GM19240 (cell line): ENCODE measurements around the gene ZNF862.

Experiments used
- DNase-seq: peaks from one replicate; pipeline ENCODE4 v3.0.0; 2011; ENCODE audit warnings: low spot score; ENCODE audit not compliant: insufficient read length

The ZNF862 gene

DNA sequence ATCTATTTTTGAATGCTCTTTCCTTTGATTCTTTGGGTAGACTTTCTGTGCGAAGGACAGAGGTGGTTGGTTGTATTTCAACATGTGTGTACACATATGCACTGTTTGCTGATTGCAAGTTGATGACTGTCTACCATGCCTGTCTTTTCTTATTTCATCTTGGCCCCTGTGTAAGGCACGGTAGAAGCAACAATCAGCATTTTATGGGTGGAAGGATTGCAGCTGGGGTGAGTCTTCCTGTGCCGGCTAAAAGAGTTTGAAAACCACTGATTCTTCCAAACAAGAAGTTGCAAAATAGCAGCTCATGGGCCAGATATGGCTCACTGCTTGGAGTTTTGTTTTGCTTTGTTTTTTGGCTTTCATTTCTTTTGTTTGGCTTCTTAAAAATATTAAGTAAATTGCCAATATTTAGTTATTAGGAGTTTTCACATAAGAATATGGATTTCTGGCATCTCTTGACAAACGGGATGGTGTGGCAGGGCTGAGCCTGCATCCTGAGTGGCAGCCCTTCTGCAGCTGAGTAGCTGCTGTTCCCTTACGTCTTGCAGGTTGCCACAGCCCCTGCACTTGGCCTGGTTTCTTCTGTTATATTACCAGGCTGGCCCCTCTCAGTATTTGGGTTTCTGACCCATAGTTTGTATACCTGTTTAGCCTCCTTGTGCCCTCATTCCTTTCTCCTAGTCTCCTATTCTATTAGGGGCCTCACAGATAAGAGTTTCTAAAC lies 7.2 kb downstream of the ZNF862 start:
- no peak for DNase-seq

DNA sequence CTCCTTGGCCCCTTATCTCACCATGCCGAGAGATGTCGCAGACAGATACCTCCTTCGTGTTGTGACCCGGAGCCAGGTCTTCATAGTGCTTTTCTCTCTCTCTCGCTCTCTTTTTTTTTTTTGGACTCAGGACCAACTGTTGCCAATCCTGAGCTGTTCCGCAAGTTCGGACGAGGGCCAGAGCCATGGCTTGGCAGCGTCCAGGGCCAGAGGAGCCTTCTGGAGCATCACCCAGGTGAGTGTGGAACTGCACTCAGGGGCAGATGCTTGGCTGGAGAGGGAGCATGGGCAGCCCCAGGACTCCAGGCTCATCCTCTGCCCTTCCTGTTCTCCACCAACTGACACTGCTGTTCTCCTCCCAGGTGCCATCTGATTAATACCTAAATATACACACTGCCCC lies 7.8 kb downstream of the ZNF862 start:
- no peak for DNase-seq

DNA sequence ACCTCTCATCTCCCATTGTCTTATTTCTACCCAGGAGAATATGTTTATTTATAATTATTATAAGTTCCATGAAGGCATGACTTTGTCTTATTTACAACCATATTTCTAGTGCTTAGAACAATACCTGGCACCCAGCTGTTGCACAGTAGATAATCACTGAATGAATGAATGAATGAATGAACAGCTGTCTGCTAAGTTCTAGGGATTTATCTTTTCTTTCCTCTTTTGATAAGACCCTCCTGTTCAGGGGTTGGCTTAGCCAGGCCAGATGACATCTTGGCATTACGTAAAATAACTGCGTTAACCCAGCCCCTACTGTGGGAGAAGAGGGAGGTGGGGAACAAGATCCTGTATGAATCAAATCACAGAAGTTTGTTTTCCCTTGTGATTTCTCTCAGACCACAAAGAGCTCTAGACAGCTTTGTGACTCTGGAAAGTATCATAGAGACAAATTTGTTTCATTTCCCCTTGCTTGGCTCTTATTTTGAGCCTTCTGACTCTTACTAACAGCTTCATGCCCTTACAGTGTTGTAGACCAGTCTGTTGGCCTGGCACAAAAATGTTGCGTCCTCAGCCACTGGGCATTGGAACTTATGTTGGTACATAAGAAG lies 8.4 kb downstream of the ZNF862 start:
- DNase-seq = no peak

DNA sequence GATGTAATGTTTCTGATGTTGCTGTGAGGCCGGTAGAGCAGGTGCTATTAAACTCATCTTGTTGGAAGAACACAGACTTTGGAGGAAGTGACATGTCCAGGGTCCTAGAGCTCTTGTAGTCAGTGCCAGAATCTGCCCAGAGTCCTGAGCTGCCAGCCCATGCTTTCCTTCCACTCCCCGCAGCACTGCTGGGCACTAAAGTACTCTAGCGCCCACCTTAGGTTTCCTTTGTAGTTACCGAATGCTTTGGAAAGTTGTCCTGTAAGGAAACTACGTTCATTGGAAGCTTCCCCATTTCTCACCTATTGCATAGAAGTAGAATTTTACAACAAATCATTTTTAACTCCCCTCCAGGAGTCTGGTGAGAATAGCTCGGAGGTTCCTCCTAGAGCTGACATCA lies 11.0 kb downstream of the ZNF862 start:
- no peak for DNase-seq

DNA sequence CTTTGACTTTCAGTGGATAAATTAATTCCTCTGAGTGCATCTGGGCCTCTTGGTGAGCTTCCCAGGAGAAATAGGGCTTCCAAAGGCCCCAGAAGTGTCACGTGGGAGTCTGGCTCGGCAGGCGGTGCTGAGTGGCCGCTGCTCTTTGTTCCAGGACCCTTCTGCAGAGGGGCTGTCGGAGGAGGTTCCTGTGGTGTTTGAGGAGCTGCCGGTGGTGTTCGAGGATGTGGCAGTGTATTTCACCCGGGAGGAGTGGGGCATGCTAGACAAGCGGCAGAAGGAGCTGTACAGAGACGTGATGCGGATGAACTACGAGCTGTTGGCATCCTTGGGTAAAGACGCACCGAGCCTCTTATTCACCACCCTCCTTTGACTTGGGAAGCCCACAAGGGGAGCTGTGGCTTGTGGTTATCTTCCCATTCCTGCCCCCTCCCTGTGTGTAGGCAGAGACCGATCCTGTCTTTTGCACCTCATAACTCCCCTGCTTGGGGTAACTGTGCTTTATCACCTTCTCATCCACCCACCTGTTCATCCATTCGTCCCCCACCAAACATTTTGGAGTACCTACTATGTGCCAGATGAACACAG lies 11.9 kb downstream of the ZNF862 start:
- no peak for DNase-seq

DNA sequence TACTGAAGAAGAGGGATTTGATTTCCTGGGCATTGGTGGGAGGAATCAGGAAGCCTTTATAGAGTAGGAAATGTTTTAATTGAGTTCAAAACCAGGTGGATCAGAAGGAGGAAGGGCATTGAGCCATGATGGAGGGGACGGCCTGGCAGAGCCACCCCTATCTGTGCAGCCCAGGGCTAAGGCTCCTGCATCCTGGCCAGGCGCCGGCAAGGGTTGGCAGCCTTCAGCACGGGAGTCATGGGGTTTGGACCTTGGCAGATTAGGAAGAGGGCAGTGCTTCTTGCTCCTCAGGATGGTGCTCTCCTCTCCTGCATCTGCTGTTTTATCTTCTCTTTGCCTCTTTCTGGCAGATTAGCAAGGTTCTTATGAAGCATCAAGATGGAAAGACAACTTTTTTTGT lies 12.5 kb downstream of the ZNF862 start:
- no peak for DNase-seq

DNA sequence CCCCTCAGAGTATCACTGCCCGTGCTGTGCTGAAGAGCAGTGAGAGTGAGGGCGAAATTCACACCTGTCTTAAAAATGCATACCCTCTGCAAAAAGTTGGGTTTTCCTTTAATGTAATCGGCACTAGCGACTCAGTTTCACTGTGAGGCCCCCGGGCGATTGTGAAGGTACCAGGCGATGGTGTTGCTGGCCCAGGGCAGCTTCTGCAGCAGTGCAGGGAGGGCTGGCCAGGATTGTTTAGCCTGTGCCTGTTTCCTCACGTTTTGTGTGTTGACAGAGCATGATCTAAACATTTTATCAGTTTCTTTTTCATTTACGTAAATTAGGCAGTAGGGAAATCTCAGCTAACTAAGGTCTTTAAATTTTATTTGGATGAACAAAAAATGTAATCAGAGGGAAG lies 13.3 kb downstream of the ZNF862 start:
- DNase-seq = no peak

DNA sequence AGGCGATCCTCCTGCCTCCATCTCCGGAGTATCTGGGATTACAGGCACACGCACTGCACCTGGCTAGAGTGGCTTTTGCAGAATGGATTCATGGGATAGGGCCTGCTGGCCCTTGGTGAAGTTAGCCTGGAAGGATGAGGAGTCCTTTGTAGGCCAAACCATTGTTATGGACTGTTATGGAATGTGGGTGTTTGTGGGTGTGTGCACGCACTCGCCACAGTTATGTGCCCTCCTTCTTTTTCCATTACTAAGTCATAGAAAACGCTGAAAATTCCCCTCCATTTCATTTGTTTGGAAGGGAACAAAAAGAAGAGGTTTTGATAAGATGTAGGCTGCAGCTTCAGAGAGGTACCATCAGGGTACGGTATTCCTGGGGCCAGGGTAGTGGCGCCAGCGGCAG lies 15.0 kb downstream of the ZNF862 start:
- no peak for DNase-seq

DNA sequence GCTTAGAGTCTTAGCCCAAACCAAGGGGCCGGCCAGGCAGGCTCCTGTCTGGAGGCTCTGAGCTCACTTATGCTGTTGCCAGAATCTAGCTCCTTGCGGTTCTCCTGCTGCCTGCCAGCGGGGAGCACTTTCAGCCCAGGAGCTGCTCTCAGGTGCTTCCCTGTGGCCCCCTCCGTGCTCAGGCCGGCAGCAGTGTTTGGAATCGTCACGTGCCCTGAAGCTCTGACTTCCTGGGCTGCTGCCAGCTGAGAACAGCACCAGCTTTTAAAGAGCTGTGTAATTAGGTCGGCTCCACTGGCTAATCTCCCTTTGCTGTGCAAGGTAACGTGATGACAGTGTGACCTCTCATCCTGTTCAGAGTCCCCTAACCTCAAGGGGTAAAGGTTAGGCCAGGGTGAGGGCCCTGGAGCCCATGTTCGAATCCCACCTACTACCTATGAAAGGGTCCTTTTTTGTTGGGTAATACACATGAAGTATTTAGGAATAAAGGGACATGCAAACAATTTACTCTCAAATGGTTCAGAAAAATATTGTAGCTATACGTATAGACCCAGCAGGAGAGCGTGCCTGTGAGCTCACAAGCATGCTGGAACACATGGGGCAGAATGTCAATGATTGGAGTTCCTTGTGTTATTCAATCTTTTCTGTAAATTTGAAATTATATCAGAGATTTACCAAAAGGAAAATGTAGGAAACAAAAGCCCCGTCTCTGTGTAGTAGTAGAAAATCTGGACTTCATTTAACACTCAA lies 16.6 kb downstream of the ZNF862 start:
- DNase-seq = no peak

DNA sequence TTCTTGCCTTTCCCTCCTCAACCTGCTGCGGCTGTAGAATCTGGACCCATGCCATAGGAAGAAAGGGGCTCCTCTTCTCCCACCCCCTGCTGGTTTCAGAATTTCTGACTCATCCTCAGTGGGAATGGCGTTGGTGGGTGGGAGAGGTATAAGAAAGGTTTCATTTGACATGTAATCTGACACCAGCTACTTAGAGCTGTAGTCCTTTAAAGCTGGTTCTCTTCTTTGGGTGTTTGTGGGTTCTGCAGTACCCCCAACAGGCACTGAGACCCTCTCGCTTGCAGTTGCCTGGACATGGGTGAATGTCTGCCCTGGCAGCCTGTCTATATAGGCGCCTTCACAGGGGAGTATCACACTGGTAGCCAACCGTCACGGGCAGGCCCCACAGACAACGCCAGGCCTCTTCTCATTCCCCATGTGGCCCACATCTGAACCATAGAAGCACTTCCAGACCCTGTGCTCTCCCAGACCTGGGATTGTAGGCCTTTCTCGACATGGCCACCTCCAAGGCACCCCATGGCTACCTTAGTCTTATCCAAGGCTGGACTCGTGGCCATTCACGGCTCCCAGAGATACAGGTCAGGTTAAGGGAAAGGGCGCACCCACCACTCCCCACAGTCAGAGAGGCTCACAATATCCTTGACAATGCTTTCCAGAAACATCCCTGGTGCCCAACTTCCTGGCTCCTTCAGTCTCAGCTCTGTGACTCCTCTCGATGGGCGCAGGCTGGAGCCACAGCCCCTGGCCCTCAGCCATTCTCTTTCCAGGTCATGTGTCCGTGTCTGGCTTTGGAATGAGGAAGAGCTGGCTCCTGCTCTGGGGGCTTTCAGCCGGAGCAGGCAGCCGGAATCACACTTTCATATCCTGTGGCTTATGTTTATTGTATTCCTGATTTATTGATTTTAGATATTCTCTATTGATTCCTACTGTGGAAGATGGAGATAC lies 17.5 kb downstream of the ZNF862 start:
- no peak for DNase-seq

DNA sequence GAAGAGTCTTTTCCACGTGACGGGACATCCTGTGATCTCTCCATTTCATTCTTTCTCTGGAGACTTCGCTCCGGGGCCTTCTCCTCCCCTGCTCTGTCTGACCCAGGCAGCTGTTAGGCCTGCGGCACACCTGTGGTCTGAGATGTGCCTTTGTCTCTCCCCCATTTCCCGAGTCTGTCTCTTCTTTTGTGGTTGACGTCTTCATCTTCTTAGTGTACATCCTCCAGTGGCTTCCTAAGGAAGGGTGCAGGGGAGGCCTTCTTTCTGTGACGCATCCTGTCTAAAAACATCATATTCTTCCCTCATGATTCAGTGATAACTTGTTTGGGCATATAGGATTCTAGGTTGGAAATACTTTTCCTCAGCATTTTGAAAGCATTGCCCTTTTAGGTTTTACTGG lies 18.4 kb downstream of the ZNF862 start:
- DNase-seq = no peak

DNA sequence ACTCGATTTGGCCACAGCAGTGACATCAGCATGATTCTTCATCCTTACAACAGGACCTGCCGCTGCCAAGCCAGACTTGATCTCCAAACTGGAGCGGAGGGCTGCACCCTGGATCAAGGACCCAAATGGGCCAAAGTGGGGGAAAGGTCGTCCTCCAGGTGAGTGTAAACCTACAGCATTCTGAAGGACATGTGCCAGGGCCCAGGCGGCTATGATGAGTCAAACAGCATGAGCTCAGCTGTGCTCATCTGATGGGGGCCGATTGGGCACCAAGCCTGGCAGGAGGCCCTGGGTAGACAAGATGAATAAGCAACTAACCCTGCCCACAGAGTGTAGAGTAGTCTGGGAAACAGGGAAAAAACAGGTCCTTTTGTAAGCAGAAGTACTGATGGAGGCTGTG lies 21.2 kb downstream of the ZNF862 start:
- DNase-seq = no peak

DNA sequence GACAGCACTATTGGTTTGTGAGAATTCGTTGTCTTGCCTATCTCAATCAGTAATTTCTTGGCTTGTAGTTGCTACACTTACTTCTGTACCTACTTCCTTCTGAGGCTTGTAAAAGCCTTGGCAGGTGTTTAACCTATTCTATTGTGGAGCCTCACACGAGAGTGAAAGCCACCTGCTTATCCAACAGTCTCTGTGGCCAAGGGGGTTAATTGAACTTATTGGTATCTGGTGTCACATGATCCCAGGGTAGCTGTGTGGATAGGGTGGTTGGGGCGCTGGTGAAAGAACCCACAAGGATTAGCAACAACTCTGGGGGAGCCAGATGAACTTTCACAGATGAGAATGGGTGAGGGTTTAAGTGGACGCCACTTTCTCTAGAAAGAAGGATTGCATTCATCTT lies 21.7 kb downstream of the ZNF862 start:
- DNase-seq = no peak

DNA sequence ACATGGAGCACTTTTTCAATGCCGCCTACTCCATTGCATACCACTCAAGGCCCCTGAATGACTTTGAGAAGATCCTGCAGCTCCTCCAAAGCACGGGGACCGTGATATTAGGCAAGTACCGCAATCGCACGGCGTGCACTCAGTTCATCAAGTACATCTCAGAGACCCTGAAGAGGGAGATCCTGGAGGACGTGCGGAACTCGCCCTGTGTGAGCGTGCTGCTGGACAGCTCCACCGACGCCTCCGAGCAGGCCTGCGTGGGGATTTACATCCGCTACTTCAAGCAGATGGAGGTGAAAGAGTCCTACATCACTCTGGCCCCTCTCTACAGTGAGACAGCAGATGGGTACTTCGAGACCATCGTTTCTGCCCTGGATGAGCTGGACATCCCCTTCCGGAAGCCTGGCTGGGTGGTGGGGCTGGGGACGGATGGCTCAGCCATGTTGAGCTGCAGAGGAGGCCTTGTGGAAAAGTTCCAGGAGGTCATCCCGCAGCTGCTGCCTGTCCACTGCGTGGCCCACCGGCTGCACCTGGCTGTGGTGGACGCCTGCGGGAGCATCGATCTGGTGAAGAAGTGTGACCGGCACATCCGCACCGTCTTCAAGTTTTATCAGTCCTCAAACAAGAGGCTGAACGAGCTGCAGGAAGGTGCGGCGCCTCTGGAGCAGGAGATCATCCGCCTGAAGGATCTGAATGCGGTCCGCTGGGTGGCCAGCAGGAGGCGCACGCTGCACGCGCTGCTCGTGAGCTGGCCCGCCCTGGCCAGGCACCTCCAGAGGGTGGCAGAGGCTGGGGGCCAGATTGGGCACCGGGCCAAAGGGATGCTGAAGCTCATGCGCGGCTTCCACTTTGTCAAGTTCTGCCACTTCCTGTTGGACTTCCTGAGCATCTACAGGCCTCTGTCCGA lies 22.9 kb downstream of the ZNF862 start:
- no peak for DNase-seq

DNA sequence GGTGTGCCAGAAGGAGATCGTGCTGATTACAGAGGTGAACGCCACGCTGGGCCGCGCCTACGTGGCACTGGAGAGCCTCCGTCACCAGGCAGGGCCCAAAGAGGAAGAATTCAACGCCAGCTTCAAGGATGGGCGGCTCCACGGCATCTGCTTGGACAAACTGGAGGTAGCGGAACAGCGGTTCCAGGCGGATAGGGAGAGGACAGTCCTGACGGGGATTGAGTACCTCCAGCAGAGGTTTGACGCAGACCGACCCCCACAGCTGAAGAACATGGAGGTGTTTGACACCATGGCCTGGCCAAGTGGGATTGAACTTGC lies 23.5 kb downstream of the ZNF862 start:
- no peak for DNase-seq

DNA sequence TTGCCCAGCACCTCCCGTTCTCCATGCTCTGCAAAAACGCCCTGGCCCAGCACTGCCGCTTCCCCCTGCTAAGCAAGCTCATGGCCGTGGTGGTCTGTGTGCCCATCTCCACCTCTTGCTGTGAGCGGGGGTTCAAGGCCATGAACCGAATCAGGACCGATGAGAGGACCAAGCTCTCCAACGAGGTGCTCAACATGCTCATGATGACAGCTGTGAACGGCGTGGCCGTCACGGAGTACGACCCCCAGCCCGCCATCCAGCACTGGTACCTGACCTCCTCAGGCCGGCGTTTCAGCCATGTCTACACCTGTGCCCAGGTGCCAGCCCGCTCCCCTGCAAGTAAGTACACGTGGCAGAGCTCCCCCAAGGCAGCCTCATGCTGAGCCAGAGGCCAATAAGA lies 24.0 kb downstream of the ZNF862 start:
- no peak for DNase-seq

DNA sequence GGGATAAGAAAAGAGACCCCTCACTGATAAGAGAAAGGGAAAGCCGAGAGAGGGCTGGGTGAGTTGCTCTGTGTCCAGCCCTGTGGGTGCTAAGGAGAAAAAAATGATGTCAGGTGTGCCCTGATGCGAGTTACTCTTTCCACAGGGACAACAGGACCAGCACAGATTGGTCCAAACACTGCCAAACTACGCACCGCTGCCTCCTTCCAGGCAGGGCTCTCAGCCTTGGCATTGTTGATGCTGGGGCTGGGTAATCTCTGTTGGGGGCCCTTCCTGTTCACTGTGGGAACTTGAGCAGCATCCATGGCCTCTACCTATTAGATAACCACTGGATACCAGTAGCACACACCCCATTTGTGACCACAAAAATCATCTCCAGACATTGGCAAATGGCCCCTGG lies 25.3 kb downstream of the ZNF862 start:
- no peak for DNase-seq

DNA sequence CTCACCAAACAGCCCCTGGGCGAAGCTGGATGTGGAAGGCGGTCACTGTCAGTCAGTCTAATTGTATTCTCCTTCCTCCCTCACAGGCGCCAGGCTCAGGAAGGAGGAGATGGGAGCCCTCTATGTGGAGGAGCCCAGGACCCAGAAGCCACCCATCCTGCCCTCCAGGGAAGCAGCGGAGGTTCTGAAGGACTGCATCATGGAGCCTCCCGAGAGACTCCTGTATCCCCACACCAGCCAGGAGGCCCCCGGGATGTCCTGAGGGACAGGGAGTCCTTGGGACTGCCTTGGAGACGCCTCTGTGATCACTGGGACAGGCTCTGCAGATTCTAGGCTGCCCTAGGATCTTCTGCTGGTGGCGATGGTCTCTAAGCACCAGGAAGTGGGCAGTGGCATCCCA lies 25.8 kb downstream of the ZNF862 start:
- no peak for DNase-seq

DNA sequence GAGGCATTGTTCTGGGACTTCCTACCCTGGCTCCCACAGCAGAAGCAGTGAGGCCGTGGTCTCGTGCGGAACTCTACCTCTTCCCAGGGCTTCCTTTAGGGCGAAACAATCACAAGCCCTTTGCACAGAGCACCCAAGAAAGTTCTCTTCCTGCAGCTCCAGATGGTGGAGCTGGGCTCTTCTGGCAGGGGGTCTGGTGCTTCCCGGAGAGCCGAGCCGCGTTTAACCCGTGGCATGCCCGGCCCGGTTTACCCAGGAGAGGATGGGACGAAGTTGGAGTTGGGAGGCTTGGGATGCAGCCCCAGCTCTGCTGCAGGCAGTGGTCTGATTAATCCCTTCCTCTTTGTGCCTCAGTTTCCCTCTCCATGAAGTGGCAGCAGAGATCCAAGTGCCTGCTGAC lies 26.6 kb downstream of the ZNF862 start:
- no peak for DNase-seq

DNA sequence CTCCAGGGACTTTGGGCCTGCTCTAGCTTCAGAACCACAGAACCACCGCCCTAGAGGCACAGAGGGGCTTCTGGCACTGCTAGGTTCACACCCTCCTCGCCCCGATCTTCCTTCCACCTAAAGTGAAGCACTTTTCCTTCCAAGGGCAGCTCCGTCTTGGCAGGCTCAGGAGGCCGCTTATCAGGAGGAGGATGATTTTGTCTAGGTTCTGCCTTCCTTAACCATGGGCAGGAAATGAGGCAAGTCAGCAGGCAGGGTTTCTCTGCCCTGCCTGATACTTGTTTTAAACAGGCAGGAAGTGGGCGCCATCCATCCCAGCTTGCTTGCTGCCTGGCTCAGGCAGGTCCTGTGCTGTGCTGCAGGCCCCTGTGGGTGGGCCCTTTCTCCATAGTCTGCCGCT lies 27.3 kb downstream of the ZNF862 start:
- no peak for DNase-seq
